Gastrocnemius medialis (tissue), 4 donors: ENCODE data around the gene TSHZ1. TPM values are rescaled to one million over a fixed set of nuclear protein-coding genes. Genes with fewer than 3 reads are reported as not detected.

Experiments used
- ATAC-seq, 2 donors: fragments of 150-250 bp; one replicate each; pipeline ENCODE4 v1.9.1; 2016
- DNase-seq, 2 donors: peaks; one replicate each; pipeline ENCODE4 v3.0.0-alpha.2; 2019
- H3K27ac ChIP-seq, 4 donors: fragments of 200-600 bp; sonication (generic); 1 replicate in 1 of 4; 2 replicates in 3 of 4; pipeline ENCODE4 v1.5.1; 2016 to 2018; ENCODE audit warnings: mild to moderate bottlenecking in 2 of 4, moderate library complexity in 1 of 4
- H3K27me3 ChIP-seq, 3 donors: fragments of 200-600 bp; sonication (generic) in 2 of 3; 1 replicate in 1 of 3; 2 replicates in 2 of 3; pipeline versions ENCODE4 v1.5.1 to v1.6.0; 2016 to 2019; ENCODE audit warnings: mild to moderate bottlenecking in 1 of 3, moderate library complexity in 1 of 3
- H3K36me3 ChIP-seq, 2 donors: fragments of 200-600 bp; sonication (generic) in 1 of 2; one replicate each; pipeline ENCODE4 v1.5.1; 2017 to 2018
- H3K4me1 ChIP-seq, 2 donors: fragments of 200-600 bp; sonication (generic) in 1 of 2; one replicate each; pipeline ENCODE4 v1.5.1; 2016 to 2017; ENCODE audit warnings: mild to moderate bottlenecking in 2 of 2
- H3K4me3 ChIP-seq, 4 donors: fragments of 200-600 bp; sonication (generic) in 3 of 4; 1 replicate in 1 of 4; 2 replicates in 3 of 4; pipeline ENCODE4 v1.5.1; 2016 to 2019; ENCODE audit warnings: mild to moderate bottlenecking in 2 of 4
- H3K9me3 ChIP-seq, 3 donors: fragments of 200-600 bp; sonication (generic) in 2 of 3; 1 replicate in 1 of 3; 2 replicates in 2 of 3; pipeline ENCODE4 v1.5.1; 2016 to 2019
- CTCF ChIP-seq, 5 experiments: fragments of 450-650 bp in 3 of 5; fragments of 200-600 bp in 2 of 5; sonication (generic) in 2 of 5; IDR thresholded peaks in 4 of 5; conservative IDR thresholded peaks in 1 of 5; 1 replicate in 4 of 5; 2 replicates in 1 of 5; pipeline ENCODE4 v1.5.1; 2016 to 2019; ENCODE audit warnings: antibody characterized with exemption in 5 of 5, mild to moderate bottlenecking in 3 of 5, moderate library complexity in 3 of 5
- POLR2A ChIP-seq, 2 donors: fragments of 450-650 bp; IDR thresholded peaks; one replicate each; pipeline ENCODE4 v1.6.1; 2017; ENCODE audit warnings: antibody characterized with exemption in 2 of 2, mild to moderate bottlenecking in 2 of 2, moderate library complexity in 2 of 2
- in situ Hi-C, 4 donors: fragments of 200-750 bp; cut with MboI; loops; one replicate each; pipeline versions ENCODE4 v1.15.0 to v1.8.0; 2017; ENCODE audit warnings: low sequenced_read_pairs in 4 of 4
- intact Hi-C: fragments of 100-400 bp; cut with DNase I; formaldehyde crosslinking; loops from one replicate; pipeline ENCODE4 v1.15.1; 2023; ENCODE audit warnings: low total_unique reads
- total RNA-seq, 4 donors: library from RNA; depleted of rRNA; stranded (reverse); fragments of >200 nt; gene quantifications; one replicate each; pipeline versions ENCODE4 v1.1.0 to v1.2.3, GENCODE V29; 2016

Gene TSHZ1
- total RNA-seq, 4 donors from 2014 or later, result 5.9 to 7.9 (median 7.6) TPM

- in situ Hi-C loops, result loop anchor here in 1 of 4 donors (5.0 kb wide), 1 partner anchor 42 kb away; no protein-coding TSS in a partner anchor
Measured at GRCh38 chr18:75209951-75210258, 692 bp upstream of the TSHZ1 start.

GRCh38 chr18:75211002-75211621 lies 515 bp downstream of the TSHZ1 start:
- Histone ChIP-seq H3K4me1 (peaks cover 43 to 49% of the 10 kb centered on the region in 2 donors), H3K4me3 (peak overlapping the region; percentile 75 to 97 (median 87)), H3K9me3 (no peaks in the 10 kb centered on the region), H3K36me3 (no peaks in the 10 kb centered on the region), H3K27me3 (no peaks in the 10 kb centered on the region), H3K27ac (peak overlapping the region; percentile 95 to 99 (median 96))
- intact Hi-C loops, result loop anchor here (10.0 kb wide), 1 partner anchor 616 kb away; the partner anchor contains the start of gene ZNF407
- no peak for DNase-seq
- ATAC-seq, result no peak
- TF ChIP-seq POLR2A (IDR thresholded peaks at IDR 0.05), result peak in 1 of 2 donors; percentile 8
- TF ChIP-seq CTCF (IDR thresholded peaks at IDR 0.05 in 4 of 5, conservative IDR thresholded peaks at IDR 0.05 in 1 of 5), result no peak
- in situ Hi-C loops, result no loop called here

More at GRCh38 chr18:75209951-75210258, 692 bp upstream of the TSHZ1 start:
- H3K27ac ChIP-seq, result peak overlapping the region; percentile 95 to 99 (median 96)
- intact Hi-C loops, result loop anchor here (1.0 to 10.0 kb wide), 7 partner anchors 38 to 1285 kb away; partner anchors contain the start of genes CNDP2, CYB5A, ZNF407 and ZNF516
- ATAC-seq (no peak), DNase-seq (no peak)
- no peaks in the 10 kb centered on the region for H3K27me3 ChIP-seq
- no peaks in the 10 kb centered on the region for H3K9me3 ChIP-seq
- peak overlapping the region; percentile 75 to 97 (median 87) for H3K4me3 ChIP-seq
- TF ChIP-seq CTCF (IDR thresholded peaks at IDR 0.05 in 4 of 5, conservative IDR thresholded peaks at IDR 0.05 in 1 of 5) (no peak), POLR2A (IDR thresholded peaks at IDR 0.05) (no peak)
- no peaks in the 10 kb centered on the region for H3K36me3 ChIP-seq
- H3K4me1 ChIP-seq, result peaks cover 50% of the 10 kb centered on the region in 2 donors

- no peak for DNase-seq
- Histone ChIP-seq H3K36me3 (no peaks in the 10 kb centered on the region), H3K4me3 (peak overlapping the region; percentile 64 to 68 (median 64)), H3K9me3 (no peaks in the 10 kb centered on the region), H3K4me1 (peaks cover 43 to 48% of the 10 kb centered on the region in 2 donors), H3K27me3 (no peaks in the 10 kb centered on the region), H3K27ac (peak overlapping the region; percentile 82 to 90 (median 84))
- intact Hi-C loops (loop anchor here (10.0 kb wide), 1 partner anchor 617 kb away; the partner anchor contains the start of gene ZNF407), in situ Hi-C loops (no loop called here)
- TF ChIP-seq POLR2A (IDR thresholded peaks at IDR 0.05) (no peak), CTCF (IDR thresholded peaks at IDR 0.05 in 4 of 5, conservative IDR thresholded peaks at IDR 0.05 in 1 of 5) (no peak)
- no peak for ATAC-seq
Measured at GRCh38 chr18:75211626-75211952, 992 bp downstream of the TSHZ1 start.

- in situ Hi-C loops, result no loop called here
- peak overlapping the region; percentile 64 to 68 (median 64) for H3K4me3 ChIP-seq
- peak in 1 of 2 donors; percentile 17 for ATAC-seq
- TF ChIP-seq POLR2A (IDR thresholded peaks at IDR 0.05) (peak in 1 of 2 donors; percentile 60), CTCF (IDR thresholded peaks at IDR 0.05 in 4 of 5, conservative IDR thresholded peaks at IDR 0.05 in 1 of 5) (no peak)
- no peaks in the 10 kb centered on the region for H3K9me3 ChIP-seq
- H3K27ac ChIP-seq, result peak overlapping the region; percentile 82 to 90 (median 84)
- H3K36me3 ChIP-seq, result no peaks in the 10 kb centered on the region
- intact Hi-C loops, result loop anchor here (2.0 to 10.0 kb wide), 2 partner anchors 13 to 617 kb away; partner anchors contain the start of gene ZNF407
- no peaks in the 10 kb centered on the region for H3K27me3 ChIP-seq
- H3K4me1 ChIP-seq, result peaks cover 43 to 48% of the 10 kb centered on the region in 2 donors
- peak; percentile 29 to 59 for DNase-seq
Measured at GRCh38 chr18:75211953-75212750, 1.6 kb downstream of the TSHZ1 start.
